HepG2 (cell line): Measurements from ENCODE around the gene PRMT2. TPM values are rescaled to one million over a fixed set of nuclear protein-coding genes. Genes with fewer than 3 reads are reported as not detected.

ENCODE experiments used
- ETV5 ChIP-seq: IDR thresholded peaks from 2 replicates; pipeline ENCODE4 v1.6.1; 2018; ENCODE audit warnings: missing biosample characterization, missing genetic modification reagents, inconsistent platforms, borderline replicate concordance
- FOXO4 ChIP-seq: sonication (generic); formaldehyde crosslinking; conservative IDR thresholded peaks from 2 replicates; pipeline ENCODE4 v1.8.1; 2023; ENCODE audit warnings: missing genetic modification reagents
- IKZF1 ChIP-seq: fragments of 450-650 bp; IDR thresholded peaks from 2 replicates; pipeline ENCODE4 v1.7.1; 2016
- IRF1 ChIP-seq: sonication (generic); formaldehyde crosslinking; IDR thresholded peaks from 2 replicates; pipeline ENCODE4 v1.4.0; 2020; ENCODE audit warnings: low read depth, mild to moderate bottlenecking, missing genetic modification reagents
- KMT2A ChIP-seq: sonication (generic); formaldehyde crosslinking; IDR thresholded peaks from 2 replicates; pipeline ENCODE4 v1.4.0; 2020; ENCODE audit warnings: missing genetic modification reagents
- MTA3 ChIP-seq: sonication (generic); formaldehyde crosslinking; IDR thresholded peaks from 2 replicates; pipeline ENCODE4 v1.4.0; 2020; ENCODE audit warnings: missing genetic modification reagents
- MYC ChIP-seq: sonication (generic); formaldehyde crosslinking; IDR thresholded peaks from 2 replicates; pipeline ENCODE4 v1.9.0; 2021; ENCODE audit warnings: missing genetic modification reagents, borderline replicate concordance
- PHF20 ChIP-seq: sonication (generic); formaldehyde crosslinking; IDR thresholded peaks from 2 replicates; pipeline ENCODE4 v1.5.0; 2020; ENCODE audit warnings: mild to moderate bottlenecking, missing genetic modification reagents
- PHF5A ChIP-seq: IDR thresholded peaks from one replicate; pipeline ENCODE4 v1.6.1; 2018; ENCODE audit warnings: low read depth, missing genetic modification reagents; ENCODE audit not compliant: unreplicated experiment
- POLR2A ChIP-seq, 2 experiments: IDR thresholded peaks; 2 replicates each; pipeline ENCODE4 v1.6.1; 2011; ENCODE audit warnings: low read depth in 2 of 2, low read length in 2 of 2, mild to moderate bottlenecking in 1 of 2, moderate library complexity in 1 of 2; ENCODE audit not compliant: insufficient read depth in 1 of 2
- REXO4 ChIP-seq: sonication (generic); formaldehyde crosslinking; IDR thresholded peaks from 2 replicates; pipeline ENCODE4 v1.8.0; 2022; ENCODE audit warnings: missing genetic modification reagents, mild to moderate bottlenecking, borderline replicate concordance
- ZBTB10 ChIP-seq: sonication (generic); formaldehyde crosslinking; IDR thresholded peaks from 2 replicates; pipeline ENCODE4 v1.4.0; 2020; ENCODE audit warnings: missing genetic modification reagents, borderline replicate concordance
- ZC3H4 ChIP-seq: sonication (generic); formaldehyde crosslinking; IDR thresholded peaks from 2 replicates; pipeline ENCODE4 v1.4.0; 2020; ENCODE audit warnings: missing genetic modification reagents, borderline replicate concordance
- ZFP36L2 ChIP-seq: sonication (generic); formaldehyde crosslinking; IDR thresholded peaks from 2 replicates; pipeline ENCODE4 v1.4.0; 2020; ENCODE audit warnings: missing genetic modification reagents
- ZFY ChIP-seq: sonication (generic); formaldehyde crosslinking; IDR thresholded peaks from 2 replicates; pipeline ENCODE4 v1.4.0; 2020; ENCODE audit warnings: missing genetic modification reagents
- ZNF234 ChIP-seq: sonication (generic); formaldehyde crosslinking; conservative IDR thresholded peaks from 2 replicates; pipeline ENCODE4 v1.5.1; 2020; ENCODE audit warnings: mild to moderate bottlenecking, missing genetic modification reagents
- ZNF263 ChIP-seq: sonication (generic); formaldehyde crosslinking; IDR thresholded peaks from 2 replicates; pipeline ENCODE4 v1.4.0; 2020; ENCODE audit warnings: missing genetic modification reagents
- ZNF343 ChIP-seq: sonication (generic); formaldehyde crosslinking; IDR thresholded peaks from 2 replicates; pipeline ENCODE4 v1.4.0; 2020; ENCODE audit warnings: mild to moderate bottlenecking, missing genetic modification reagents
- ZNF484 ChIP-seq: sonication (generic); formaldehyde crosslinking; IDR thresholded peaks from 2 replicates; pipeline ENCODE4 v1.5.1; 2020; ENCODE audit warnings: mild to moderate bottlenecking, low read depth, missing genetic modification reagents, borderline replicate concordance
- polyA plus RNA-seq, 8 experiments: library from polyadenylated mRNA; depleted of rRNA in 3 of 8; stranded (reverse) in 7 of 8; unstranded in 1 of 8; fragments of >200 nt; fragmentation: Illumina TruSeq in 4 of 8; extraction: Trizol in 4 of 8; gene quantifications; 2 replicates each; pipeline versions ENCODE4 v1.2.1 to v1.2.3, GENCODE V29; 2011 to 2016; ENCODE audit warnings: low read depth in 4 of 8, missing spikeins in 1 of 8, mixed read lengths in 1 of 8; ENCODE audit not compliant: insufficient read depth in 1 of 8
- total RNA-seq, 5 experiments: library from RNA; depleted of rRNA; stranded (reverse); fragments of >200 nt; fragmentation: Illumina TruSeq; extraction: Trizol; gene quantifications; 2 replicates each; pipeline ENCODE4 v1.2.3, GENCODE V29; 2016; ENCODE audit warnings: low read depth in 1 of 5
- TF ChIP-seq, protein P1 (sequence below): sonication (generic); formaldehyde crosslinking; IDR thresholded peaks from 2 replicates; pipeline ENCODE4 v1.4.0; 2020; ENCODE audit warnings: missing genetic modification reagents, borderline replicate concordance
- TF ChIP-seq, protein P2 (sequence below): sonication (generic); formaldehyde crosslinking; IDR thresholded peaks from 2 replicates; pipeline ENCODE4 v1.5.1; 2020; ENCODE audit warnings: mild to moderate bottlenecking, missing genetic modification reagents, borderline replicate concordance

Gene PRMT2
- total and polyA plus RNA-seq, 2 of the 13 experiments (the other 11 are each of a cell fraction or from before 2014, with no cell fraction given), result 54.4 to 78.8 TPM

DNA sequence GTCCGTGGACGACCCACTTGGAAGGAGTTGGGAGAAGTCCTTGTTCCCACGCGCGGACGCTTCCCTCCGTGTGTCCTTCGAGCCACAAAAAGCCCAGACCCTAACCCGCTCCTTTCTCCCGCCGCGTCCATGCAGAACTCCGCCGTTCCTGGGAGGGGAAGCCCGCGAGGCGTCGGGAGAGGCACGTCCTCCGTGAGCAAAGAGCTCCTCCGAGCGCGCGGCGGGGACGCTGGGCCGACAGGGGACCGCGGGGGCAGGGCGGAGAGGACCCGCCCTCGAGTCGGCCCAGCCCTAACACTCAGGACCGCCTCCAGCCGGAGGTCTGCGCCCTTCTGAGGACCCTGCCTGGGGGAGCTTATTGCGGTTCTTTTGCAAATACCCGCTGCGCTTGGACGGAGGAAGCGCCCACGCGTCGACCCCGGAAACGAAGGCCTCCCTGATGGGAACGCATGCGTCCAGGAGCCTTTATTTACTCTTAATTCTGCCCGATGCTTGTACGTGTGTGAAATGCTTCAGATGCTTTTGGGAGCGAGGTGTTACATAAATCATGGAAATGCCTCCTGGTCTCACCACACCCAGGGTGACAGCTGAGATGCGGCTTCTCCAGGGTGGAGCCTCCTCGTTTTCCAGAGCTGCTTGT is 32.4 kb downstream of the PRMT2 start (continued):
- TF ChIP-seq, protein P1, sequence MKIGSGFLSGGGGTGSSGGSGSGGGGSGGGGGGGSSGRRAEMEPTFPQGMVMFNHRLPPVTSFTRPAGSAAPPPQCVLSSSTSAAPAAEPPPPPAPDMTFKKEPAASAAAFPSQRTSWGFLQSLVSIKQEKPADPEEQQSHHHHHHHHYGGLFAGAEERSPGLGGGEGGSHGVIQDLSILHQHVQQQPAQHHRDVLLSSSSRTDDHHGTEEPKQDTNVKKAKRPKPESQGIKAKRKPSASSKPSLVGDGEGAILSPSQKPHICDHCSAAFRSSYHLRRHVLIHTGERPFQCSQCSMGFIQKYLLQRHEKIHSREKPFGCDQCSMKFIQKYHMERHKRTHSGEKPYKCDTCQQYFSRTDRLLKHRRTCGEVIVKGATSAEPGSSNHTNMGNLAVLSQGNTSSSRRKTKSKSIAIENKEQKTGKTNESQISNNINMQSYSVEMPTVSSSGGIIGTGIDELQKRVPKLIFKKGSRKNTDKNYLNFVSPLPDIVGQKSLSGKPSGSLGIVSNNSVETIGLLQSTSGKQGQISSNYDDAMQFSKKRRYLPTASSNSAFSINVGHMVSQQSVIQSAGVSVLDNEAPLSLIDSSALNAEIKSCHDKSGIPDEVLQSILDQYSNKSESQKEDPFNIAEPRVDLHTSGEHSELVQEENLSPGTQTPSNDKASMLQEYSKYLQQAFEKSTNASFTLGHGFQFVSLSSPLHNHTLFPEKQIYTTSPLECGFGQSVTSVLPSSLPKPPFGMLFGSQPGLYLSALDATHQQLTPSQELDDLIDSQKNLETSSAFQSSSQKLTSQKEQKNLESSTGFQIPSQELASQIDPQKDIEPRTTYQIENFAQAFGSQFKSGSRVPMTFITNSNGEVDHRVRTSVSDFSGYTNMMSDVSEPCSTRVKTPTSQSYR, result no peak
- TF ChIP-seq ZNF343, result no peak
- TF ChIP-seq ZNF263 (CRISPR knock-in tag), result no peak
- peak; percentile 27 to 53; a peak in 2 of 4 replicates for TF ChIP-seq POLR2A (IDR thresholded peaks at IDR 0.05; ENCODE audit: insufficient read depth in 1 of 2, low read depth in 2 of 2, low read length in 2 of 2)
- TF ChIP-seq ZFP36L2 (CRISPR knock-in tag), result no peak
- TF ChIP-seq ZFY, result no peak; the same call in 1 of the 2 replicates
- no peak for TF ChIP-seq FOXO4 (CRISPR knock-in tag)
- peak; percentile 34; the same call in 1 of the 2 replicates for TF ChIP-seq MYC
- TF ChIP-seq, protein P2, sequence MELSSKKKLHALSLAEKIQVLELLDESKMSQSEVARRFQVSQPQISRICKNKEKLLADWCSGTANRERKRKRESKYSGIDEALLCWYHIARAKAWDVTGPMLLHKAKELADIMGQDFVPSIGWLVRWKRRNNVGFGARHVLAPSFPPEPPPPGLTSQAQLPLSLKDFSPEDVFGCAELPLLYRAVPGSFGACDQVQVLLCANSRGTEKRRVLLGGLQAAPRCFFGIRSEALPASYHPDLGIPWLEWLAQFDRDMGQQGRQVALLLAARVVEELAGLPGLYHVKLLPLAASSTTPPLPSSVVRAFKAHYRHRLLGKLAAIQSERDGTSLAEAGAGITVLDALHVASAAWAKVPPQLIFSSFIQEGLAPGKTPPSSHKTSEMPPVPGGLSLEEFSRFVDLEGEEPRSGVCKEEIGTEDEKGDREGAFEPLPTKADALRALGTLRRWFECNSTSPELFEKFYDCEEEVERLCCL (CRISPR knock-in tag), result no peak
- no peak for TF ChIP-seq ZBTB10 (CRISPR knock-in tag)
- 0 out of 2 replicates have a peak, but pooled peaks have one; percentile 28 for TF ChIP-seq KMT2A (CRISPR knock-in tag)
- no peak for TF ChIP-seq ZNF484 (CRISPR knock-in tag)
- no peak for TF ChIP-seq IKZF1
- no peak for TF ChIP-seq ETV5 (CRISPR knock-in tag)
- no peak for TF ChIP-seq IRF1
- TF ChIP-seq MTA3 (CRISPR knock-in tag), result no peak
- TF ChIP-seq REXO4, result no peak
- TF ChIP-seq PHF20 (CRISPR knock-in tag), result peak; percentile 33; the same call in 1 of the 2 replicates
- no peak for TF ChIP-seq ZC3H4 (CRISPR knock-in tag)
- no peak for TF ChIP-seq ZNF234 (CRISPR knock-in tag)
- no peak for TF ChIP-seq PHF5A (CRISPR knock-in tag)
